CD4-positive, alpha-beta T cell treated with Interferon alpha-2 for 1 hour (primary cell): Measurements from ENCODE around the gene MPP7.

ENCODE experiments used
- DNase-seq, 2 donors: peaks; one replicate each; pipeline ENCODE4 v3.0.0-alpha.2; 2020 to 2022

MPP7 gene

GRCh38 chr10:28263136-28263857 lies 39.6 kb downstream of the MPP7 start:
- no peak for DNase-seq

DNA sequence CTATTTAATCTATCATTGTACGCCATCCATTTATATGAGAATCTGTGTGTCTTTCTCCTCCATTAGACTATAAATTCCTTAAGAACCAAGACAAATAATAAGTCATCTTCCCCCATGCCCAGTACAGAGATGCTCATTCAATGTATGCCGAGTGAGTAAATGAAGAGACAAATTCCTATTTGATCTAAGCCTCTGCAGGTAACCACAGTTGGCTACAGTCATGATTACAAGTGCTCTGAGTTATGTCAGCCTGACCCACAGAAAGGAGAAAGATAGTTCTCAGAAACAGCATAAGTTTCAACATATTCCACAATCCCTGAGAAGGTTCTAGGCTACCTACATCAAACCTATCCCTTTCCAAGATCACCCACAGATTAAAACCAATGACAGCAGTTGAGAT lies 46.1 kb downstream of the MPP7 start:
- DNase-seq = no peak

- DNase-seq = no peak
Observed at GRCh38 chr10:28254290-28254985, 48.4 kb downstream of the MPP7 start.

GRCh38 chr10:28253169-28253785 lies 49.6 kb downstream of the MPP7 start:
- no peak for DNase-seq
